AG10803 (cell line): ENCODE results near the gene NCK2.

Experiments
- DNase-seq: peaks from one replicate; pipeline ENCODE4 v3.0.0; 2010; ENCODE audit warnings: low read depth
- H3K4me3 ChIP-seq: 2 replicates; pipeline ENCODE4 v1.5.1; 2011; ENCODE audit warnings: mild to moderate bottlenecking, low read length, control low read depth
- TF ChIP-seq, protein P1 (sequence below): conservative IDR thresholded peaks from 2 replicates; pipeline ENCODE4 v1.5.1; 2011; ENCODE audit warnings: mild to moderate bottlenecking, low read length, control low read depth, inconsistent platforms

Gene NCK2

GRCh38 chr2:105774781-105775337 lies 30.1 kb downstream of the NCK2 start:
- no peak for DNase-seq
- TF ChIP-seq, protein P1, sequence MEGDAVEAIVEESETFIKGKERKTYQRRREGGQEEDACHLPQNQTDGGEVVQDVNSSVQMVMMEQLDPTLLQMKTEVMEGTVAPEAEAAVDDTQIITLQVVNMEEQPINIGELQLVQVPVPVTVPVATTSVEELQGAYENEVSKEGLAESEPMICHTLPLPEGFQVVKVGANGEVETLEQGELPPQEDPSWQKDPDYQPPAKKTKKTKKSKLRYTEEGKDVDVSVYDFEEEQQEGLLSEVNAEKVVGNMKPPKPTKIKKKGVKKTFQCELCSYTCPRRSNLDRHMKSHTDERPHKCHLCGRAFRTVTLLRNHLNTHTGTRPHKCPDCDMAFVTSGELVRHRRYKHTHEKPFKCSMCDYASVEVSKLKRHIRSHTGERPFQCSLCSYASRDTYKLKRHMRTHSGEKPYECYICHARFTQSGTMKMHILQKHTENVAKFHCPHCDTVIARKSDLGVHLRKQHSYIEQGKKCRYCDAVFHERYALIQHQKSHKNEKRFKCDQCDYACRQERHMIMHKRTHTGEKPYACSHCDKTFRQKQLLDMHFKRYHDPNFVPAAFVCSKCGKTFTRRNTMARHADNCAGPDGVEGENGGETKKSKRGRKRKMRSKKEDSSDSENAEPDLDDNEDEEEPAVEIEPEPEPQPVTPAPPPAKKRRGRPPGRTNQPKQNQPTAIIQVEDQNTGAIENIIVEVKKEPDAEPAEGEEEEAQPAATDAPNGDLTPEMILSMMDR, result no peak
- H3K4me3 ChIP-seq, result no peak overlapping the region

GRCh38 chr2:105775809-105776559 lies 31.3 kb downstream of the NCK2 start:
- DNase-seq, result peak; percentile 48
- H3K4me3 ChIP-seq, result no peak overlapping the region
- TF ChIP-seq, protein P1, result no peak

- TF ChIP-seq, protein P1, result no peak
- no peak overlapping the region for H3K4me3 ChIP-seq
- no peak for DNase-seq
Measured at GRCh38 chr2:105776560-105776928, 31.8 kb downstream of the NCK2 start.

DNA sequence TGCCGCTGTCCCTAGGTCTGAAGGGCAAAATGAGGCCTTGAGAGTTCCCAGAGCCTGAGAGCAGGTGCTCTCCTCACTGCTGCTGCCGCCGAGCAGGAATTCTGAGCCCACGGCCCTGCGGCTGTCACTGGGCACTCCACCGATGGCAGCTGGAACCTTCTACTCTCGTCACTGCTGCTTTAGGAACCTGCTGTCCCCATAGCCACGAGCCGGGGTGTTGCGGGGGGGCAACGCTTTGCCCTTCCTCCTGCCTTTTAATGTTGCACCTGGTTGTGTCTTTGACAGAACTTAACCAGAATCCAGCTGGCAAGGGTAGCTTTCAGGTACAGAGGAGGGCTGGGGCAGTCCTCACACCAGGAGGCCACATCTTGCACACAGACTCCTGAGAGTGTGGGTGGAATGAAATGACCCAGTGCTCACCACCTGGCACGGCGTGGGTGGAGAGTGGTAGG lies 32.3 kb downstream of the NCK2 start:
- no peak for DNase-seq
- TF ChIP-seq, protein P1, result no peak
- no peak overlapping the region for H3K4me3 ChIP-seq

DNA sequence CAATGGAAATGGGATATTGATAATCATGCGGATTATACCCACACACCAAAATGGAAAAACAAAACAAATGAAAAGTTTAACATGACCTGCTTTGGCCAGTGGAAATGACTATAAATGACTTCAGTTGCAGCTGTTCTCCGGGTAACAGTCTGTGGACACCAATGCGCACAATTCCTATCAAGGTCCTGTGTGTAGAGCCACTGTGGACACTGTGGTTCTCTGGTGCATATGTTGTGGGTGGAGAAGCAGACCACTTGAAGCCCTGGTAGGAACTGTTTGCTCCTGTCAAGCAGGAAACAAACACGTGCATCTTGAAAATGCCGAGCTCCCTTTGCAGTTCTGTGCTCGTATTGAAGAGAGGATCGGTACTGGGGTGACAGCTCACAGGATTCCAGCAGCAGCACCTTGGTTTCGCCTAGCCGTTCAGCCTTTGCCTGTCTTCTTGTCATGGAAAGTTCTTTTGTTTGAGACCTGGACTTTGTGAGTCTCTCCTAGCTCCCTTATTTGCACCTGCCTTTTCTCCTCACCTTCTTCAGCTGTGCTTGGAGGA lies 32.9 kb downstream of the NCK2 start:
- H3K4me3 ChIP-seq, result no peak overlapping the region
- TF ChIP-seq, protein P1, result no peak
- DNase-seq, result no peak

GRCh38 chr2:105778080-105778607 lies 33.4 kb downstream of the NCK2 start:
- peak; percentile 21 for DNase-seq
- TF ChIP-seq, protein P1, result no peak

More at GRCh38 chr2:105778080-105778607, 33.4 kb downstream of the NCK2 start:
- no peak overlapping the region for H3K4me3 ChIP-seq
